IMR-90 (cell line): ENCODE data around the gene MAJIN.

ENCODE experiments used
- CHD1 ChIP-seq: IDR thresholded peaks from 2 replicates; pipeline ENCODE4 v1.6.1; 2012; ENCODE audit warnings: low read depth, low read length, improper control_type of control experiment
- FOS ChIP-seq: fragments of 150-350 bp; IDR thresholded peaks from 2 replicates; pipeline ENCODE4 v1.6.1; 2016; ENCODE audit warnings: low read depth, low read length
- MAFK ChIP-seq: IDR thresholded peaks from 2 replicates; pipeline ENCODE4 v1.6.1; 2012; ENCODE audit warnings: low read depth, low read length, improper control_type of control experiment
- MAZ ChIP-seq: IDR thresholded peaks from 2 replicates; pipeline ENCODE4 v1.6.1; 2012; ENCODE audit warnings: low read depth, mild to moderate bottlenecking, low read length, improper control_type of control experiment, moderate library complexity, borderline replicate concordance
- MXI1 ChIP-seq: IDR thresholded peaks from 2 replicates; pipeline ENCODE4 v1.6.1; 2012; ENCODE audit warnings: low read depth, mild to moderate bottlenecking, low read length, moderate library complexity, borderline replicate concordance
- POLR2A ChIP-seq: IDR thresholded peaks from 2 replicates; pipeline ENCODE4 v1.6.1; 2012; ENCODE audit warnings: mild to moderate bottlenecking, low read depth, low read length
- RFX5 ChIP-seq: IDR thresholded peaks from 2 replicates; pipeline ENCODE4 v1.8.0; 2012; ENCODE audit warnings: low read depth, mild to moderate bottlenecking, low read length, moderate library complexity
- SMC3 ChIP-seq: fragments of 150-350 bp; IDR thresholded peaks from 2 replicates; pipeline ENCODE4 v1.6.1; 2016; ENCODE audit warnings: low read depth, mild to moderate bottlenecking, antibody characterized with exemption, low read length, moderate library complexity
- USF2 ChIP-seq: fragments of 150-350 bp; IDR thresholded peaks from 2 replicates; pipeline ENCODE4 v1.6.1; 2017; ENCODE audit warnings: mild to moderate bottlenecking, antibody characterized with exemption, low read length, low read depth
- TF ChIP-seq, protein P1 (sequence below): conservative IDR thresholded peaks from 2 replicates; pipeline ENCODE4 v1.5.1; 2012; ENCODE audit warnings: mild to moderate bottlenecking, low read depth, low read length, improper control_type of control experiment

DNA sequence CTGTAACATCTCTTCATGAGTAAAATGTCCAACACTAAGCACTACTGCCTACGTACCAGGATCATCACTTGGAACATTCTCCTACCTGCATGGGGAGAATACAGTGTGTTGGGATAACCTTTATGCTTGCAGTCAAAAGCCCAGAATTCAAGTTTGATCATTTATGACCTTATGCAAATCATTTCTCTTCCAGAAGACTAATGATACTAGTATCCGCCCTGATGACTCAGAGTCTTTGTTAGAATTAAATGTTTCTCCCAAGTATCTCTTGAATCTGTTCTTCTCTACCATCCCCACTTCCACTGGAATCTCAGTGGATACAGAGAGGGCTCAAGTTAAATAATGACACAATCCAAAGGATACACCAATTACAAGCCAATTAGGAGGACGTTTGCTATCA is 12.4 kb downstream of the MAJIN start:
- TF ChIP-seq, protein P1, sequence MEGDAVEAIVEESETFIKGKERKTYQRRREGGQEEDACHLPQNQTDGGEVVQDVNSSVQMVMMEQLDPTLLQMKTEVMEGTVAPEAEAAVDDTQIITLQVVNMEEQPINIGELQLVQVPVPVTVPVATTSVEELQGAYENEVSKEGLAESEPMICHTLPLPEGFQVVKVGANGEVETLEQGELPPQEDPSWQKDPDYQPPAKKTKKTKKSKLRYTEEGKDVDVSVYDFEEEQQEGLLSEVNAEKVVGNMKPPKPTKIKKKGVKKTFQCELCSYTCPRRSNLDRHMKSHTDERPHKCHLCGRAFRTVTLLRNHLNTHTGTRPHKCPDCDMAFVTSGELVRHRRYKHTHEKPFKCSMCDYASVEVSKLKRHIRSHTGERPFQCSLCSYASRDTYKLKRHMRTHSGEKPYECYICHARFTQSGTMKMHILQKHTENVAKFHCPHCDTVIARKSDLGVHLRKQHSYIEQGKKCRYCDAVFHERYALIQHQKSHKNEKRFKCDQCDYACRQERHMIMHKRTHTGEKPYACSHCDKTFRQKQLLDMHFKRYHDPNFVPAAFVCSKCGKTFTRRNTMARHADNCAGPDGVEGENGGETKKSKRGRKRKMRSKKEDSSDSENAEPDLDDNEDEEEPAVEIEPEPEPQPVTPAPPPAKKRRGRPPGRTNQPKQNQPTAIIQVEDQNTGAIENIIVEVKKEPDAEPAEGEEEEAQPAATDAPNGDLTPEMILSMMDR: no peak
- TF ChIP-seq POLR2A (no peak), FOS (no peak), RFX5 (no peak), SMC3 (no peak), MAZ (no peak), CHD1 (no peak), USF2 (no peak), MXI1 (no peak), MAFK (no peak)
